ENCODE measurements around the gene MEIG1.
"Not testable (repeated sequence)": the region's sequence is repeated elsewhere in the genome, so short reads cannot be mapped to it uniquely, and the experiment has no call there.

DNA sequence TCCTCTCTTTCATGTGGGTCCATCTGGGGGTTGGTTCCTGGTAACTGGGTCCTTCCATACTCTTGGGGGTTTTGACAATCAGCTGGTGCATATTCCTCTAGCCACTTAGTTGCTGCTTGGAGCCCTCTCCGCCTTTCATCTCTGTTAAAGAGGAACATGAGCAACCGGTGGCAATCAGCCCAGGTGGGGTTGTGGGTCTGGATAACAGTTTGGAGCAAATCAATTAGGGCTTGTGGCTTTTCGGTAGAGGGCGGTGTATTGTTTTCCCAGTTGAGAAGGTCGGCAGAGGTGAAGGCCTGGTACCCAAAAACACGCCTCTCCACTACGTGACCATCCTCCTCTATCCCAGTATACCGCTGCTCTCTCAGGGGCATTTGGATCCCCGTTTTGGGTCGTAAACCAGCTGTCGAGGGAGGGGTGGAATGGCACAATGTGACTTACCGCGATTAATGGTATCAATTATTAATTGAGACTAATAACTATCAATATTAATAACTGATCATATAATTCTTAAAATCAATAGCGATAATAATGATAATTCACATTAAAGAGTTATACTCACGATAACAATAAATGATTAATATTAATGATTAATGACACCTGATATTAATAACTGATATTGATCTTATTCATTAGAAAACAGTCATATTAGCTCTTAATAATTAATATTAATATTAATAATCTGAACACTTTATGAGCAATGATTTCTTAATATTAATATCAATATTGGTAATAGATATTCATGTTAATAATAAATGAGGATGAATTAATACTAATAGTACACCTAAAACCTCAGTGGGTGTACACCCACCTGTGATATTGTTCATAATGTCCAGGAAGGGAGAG lies 15.2 kb downstream of the MEIG1 start:
- TF ChIP-seq, protein P1, sequence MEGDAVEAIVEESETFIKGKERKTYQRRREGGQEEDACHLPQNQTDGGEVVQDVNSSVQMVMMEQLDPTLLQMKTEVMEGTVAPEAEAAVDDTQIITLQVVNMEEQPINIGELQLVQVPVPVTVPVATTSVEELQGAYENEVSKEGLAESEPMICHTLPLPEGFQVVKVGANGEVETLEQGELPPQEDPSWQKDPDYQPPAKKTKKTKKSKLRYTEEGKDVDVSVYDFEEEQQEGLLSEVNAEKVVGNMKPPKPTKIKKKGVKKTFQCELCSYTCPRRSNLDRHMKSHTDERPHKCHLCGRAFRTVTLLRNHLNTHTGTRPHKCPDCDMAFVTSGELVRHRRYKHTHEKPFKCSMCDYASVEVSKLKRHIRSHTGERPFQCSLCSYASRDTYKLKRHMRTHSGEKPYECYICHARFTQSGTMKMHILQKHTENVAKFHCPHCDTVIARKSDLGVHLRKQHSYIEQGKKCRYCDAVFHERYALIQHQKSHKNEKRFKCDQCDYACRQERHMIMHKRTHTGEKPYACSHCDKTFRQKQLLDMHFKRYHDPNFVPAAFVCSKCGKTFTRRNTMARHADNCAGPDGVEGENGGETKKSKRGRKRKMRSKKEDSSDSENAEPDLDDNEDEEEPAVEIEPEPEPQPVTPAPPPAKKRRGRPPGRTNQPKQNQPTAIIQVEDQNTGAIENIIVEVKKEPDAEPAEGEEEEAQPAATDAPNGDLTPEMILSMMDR (conservative IDR thresholded peaks at IDR 0.05) = not testable (repeated sequence)
- not testable (repeated sequence) for TF ChIP-seq ZFX (IDR thresholded peaks at IDR 0.05)
